ENCODE data around the gene FARP1.

The FARP1 gene

DNA sequence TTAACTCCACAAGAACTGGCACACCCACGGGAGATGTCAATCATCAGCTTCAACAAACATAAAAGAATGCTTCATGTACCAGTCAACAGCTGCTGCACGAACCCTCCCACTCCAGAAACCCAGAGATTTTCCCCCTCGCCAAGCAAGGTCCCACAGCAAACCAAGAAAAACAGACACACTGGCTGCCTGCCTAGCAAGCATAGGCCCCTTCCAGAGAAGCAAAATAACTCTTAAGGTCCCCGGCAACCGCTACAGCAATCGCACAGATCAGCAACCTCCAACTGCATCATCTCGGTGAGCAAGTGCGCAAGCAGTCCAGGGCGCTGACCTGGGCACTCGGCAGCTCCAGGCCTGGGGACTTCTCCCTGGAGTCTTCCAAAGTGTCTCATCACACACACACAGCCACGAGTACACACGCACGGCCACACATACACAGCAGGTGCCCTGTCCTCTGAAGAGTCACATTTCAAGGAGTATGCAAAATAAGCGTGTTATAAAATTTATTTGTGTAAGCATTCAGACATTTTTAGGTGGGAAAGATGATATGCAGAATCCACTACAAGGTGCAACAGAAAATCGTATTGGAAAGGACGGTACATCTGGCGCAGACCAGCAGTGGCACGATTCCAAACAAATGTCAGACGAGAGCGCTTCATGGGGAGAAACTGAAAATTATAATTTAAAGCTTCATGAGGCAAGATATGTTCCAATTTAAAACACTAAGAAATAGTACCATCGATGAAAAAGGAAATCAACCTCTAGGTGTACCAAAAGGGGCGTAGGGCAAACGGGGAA lies 309.0 kb downstream of the FARP1 start:
- no peak overlapping the region for H2AFZ ChIP-seq
- H3K4me1 ChIP-seq: no peaks in the 10 kb centered on the region
- no peak overlapping the region for H3K4me3 ChIP-seq (ENCODE audit: low read depth, low read length)
- no peak overlapping the region for H3K4me2 ChIP-seq (ENCODE audit: low read length)
- no peaks in the 10 kb centered on the region for H3K27me3 ChIP-seq (ENCODE audit: control insufficient read depth, insufficient read depth, low read length)
- no peaks in the 10 kb centered on the region for H3K36me3 ChIP-seq (ENCODE audit: control insufficient read depth, insufficient read depth, low read length)
- no peak for TF ChIP-seq CTCF (IDR thresholded peaks at IDR 0.05)
- no peak overlapping the region for H3K27ac ChIP-seq
- no peak overlapping the region for H3K9ac ChIP-seq
- H3K79me2 ChIP-seq: no peaks in the 10 kb centered on the region
- H3K9me3 ChIP-seq (ENCODE audit: control insufficient read depth, low read length): no peaks in the 10 kb centered on the region

GRCh38 chr13:98452851-98453843 lies 310.3 kb downstream of the FARP1 start:
- H3K36me3 ChIP-seq (ENCODE audit: control insufficient read depth, insufficient read depth, low read length): no peaks in the 10 kb centered on the region
- no peak overlapping the region for H3K27ac ChIP-seq
- H3K9me3 ChIP-seq (ENCODE audit: control insufficient read depth, low read length): no peaks in the 10 kb centered on the region
- H3K4me1 ChIP-seq: no peaks in the 10 kb centered on the region
- no peak overlapping the region for H3K4me3 ChIP-seq (ENCODE audit: low read depth, low read length)
- H3K79me2 ChIP-seq: no peaks in the 10 kb centered on the region
- no peak overlapping the region for H2AFZ ChIP-seq
- H3K9ac ChIP-seq: no peak overlapping the region
- H3K4me2 ChIP-seq (ENCODE audit: low read length): no peak overlapping the region
- no peaks in the 10 kb centered on the region for H3K27me3 ChIP-seq (ENCODE audit: control insufficient read depth, insufficient read depth, low read length)
- TF ChIP-seq CTCF (IDR thresholded peaks at IDR 0.05): no peak

- Histone ChIP-seq H3K79me2 (no peaks in the 10 kb centered on the region), H3K9me3 (ENCODE audit: control insufficient read depth, low read length) (no peaks in the 10 kb centered on the region), H3K9ac (no peak overlapping the region), H3K4me1 (no peaks in the 10 kb centered on the region), H3K27me3 (ENCODE audit: control insufficient read depth, insufficient read depth, low read length) (no peaks in the 10 kb centered on the region), H2AFZ (no peak overlapping the region), H3K4me3 (ENCODE audit: low read depth, low read length) (no peak overlapping the region), H3K4me2 (ENCODE audit: low read length) (no peak overlapping the region), H3K27ac (peak overlapping the region; percentile 31), H3K36me3 (ENCODE audit: control insufficient read depth, insufficient read depth, low read length) (no peaks in the 10 kb centered on the region)
- TF ChIP-seq CTCF (IDR thresholded peaks at IDR 0.05): no peak
Observed at GRCh38 chr13:98454389-98454881, 311.5 kb downstream of the FARP1 start.

- Histone ChIP-seq H3K27me3 (ENCODE audit: control insufficient read depth, insufficient read depth, low read length) (no peaks in the 10 kb centered on the region), H3K4me3 (ENCODE audit: low read depth, low read length) (no peak overlapping the region), H3K79me2 (peaks cover 2% of the 10 kb centered on the region), H2AFZ (no peak overlapping the region), H3K9me3 (ENCODE audit: control insufficient read depth, low read length) (no peaks in the 10 kb centered on the region), H3K27ac (no peak overlapping the region), H3K9ac (no peak overlapping the region), H3K4me2 (ENCODE audit: low read length) (no peak overlapping the region), H3K36me3 (ENCODE audit: control insufficient read depth, insufficient read depth, low read length) (no peaks in the 10 kb centered on the region), H3K4me1 (no peaks in the 10 kb centered on the region)
- no peak for TF ChIP-seq CTCF (IDR thresholded peaks at IDR 0.05)
Observed at GRCh38 chr13:98456413-98456845, 313.5 kb downstream of the FARP1 start.

Data from parathyroid adenoma (tissue), 2 donors.